CD4-positive, alpha-beta T cell treated with Interleukin-2 at 100 ng/mL for 4 hours (primary cell): ENCODE results near the gene TLE5.
"Not testable (repeated sequence)": the region's sequence is repeated elsewhere in the genome, so short reads cannot be mapped to it uniquely, and the experiment has no call there.

Experiments
- DNase-seq: peaks from one replicate; pipeline ENCODE4 v3.0.0-alpha.2; 2020; ENCODE audit warnings: low spot score

TLE5 gene

GRCh38 chr19:3025549-3025886, 36.8 kb downstream of the TLE5 start:
- no peak for DNase-seq

GRCh38 chr19:3024870-3025548, 37.3 kb downstream of the TLE5 start:
- no peak for DNase-seq

- peak; percentile 21 for DNase-seq
These were observed 37.8 kb downstream of the TLE5 start for GRCh38 chr19:3024509-3024869.

GRCh38 chr19:3020321-3020960, 41.9 kb downstream of the TLE5 start:
- no peak for DNase-seq

GRCh38 chr19:3019211-3019854, 43.0 kb downstream of the TLE5 start:
- DNase-seq: no peak

- DNase-seq: no peak
These were observed 44.4 kb downstream of the TLE5 start for GRCh38 chr19:3017923-3018322.

- DNase-seq: no peak
These were observed 46.9 kb downstream of the TLE5 start for GRCh38 chr19:3015126-3016057.

- no peak for DNase-seq
These were observed 48.2 kb downstream of the TLE5 start for GRCh38 chr19:3014135-3014534.

GRCh38 chr19:3013263-3013725, 49.0 kb downstream of the TLE5 start:
- no peak for DNase-seq

- DNase-seq: no peak
These were observed 49.6 kb downstream of the TLE5 start for GRCh38 chr19:3012621-3013262.

GRCh38 chr19:3012059-3012458, 50.2 kb downstream of the TLE5 start:
- not testable (repeated sequence) for DNase-seq

- DNase-seq: no peak
These were observed 51.4 kb downstream of the TLE5 start for GRCh38 chr19:3010871-3011270.

- DNase-seq: no peak
These were observed 53.3 kb downstream of the TLE5 start for GRCh38 chr19:3008994-3009393.

GRCh38 chr19:3007975-3008374, 54.3 kb downstream of the TLE5 start:
- DNase-seq: no peak

GRCh38 chr19:3006075-3006767, 56.1 kb downstream of the TLE5 start:
- DNase-seq: no peak

- DNase-seq: no peak
These were observed 57.0 kb downstream of the TLE5 start for GRCh38 chr19:3005345-3005744.

GRCh38 chr19:3004522-3004921, 57.8 kb downstream of the TLE5 start:
- DNase-seq: no peak

- no peak for DNase-seq
These were observed 59.2 kb downstream of the TLE5 start for GRCh38 chr19:3003046-3003445.
